HG03571 (cell line): ENCODE data around the gene BEND3.
A peak's percentile ranks its signal among the peaks of the same experiment; 100 is the strongest.
"Not testable (repeated sequence)": the region's sequence is repeated elsewhere in the genome, so short reads cannot be mapped to it uniquely, and the experiment has no call there.

ENCODE experiments used
- ATAC-seq: cut with Tn5 transposase; IDR thresholded peaks from one replicate; pipeline ENCODE4 v1.9.1; 2021; ENCODE audit not compliant: unreplicated experiment

BEND3 gene

GRCh38 chr6:107121964-107122495 lies 6.7 kb upstream of the BEND3 start:
- no peak for ATAC-seq

- no peak for ATAC-seq
Measured at GRCh38 chr6:107121266-107121665, 6.0 kb upstream of the BEND3 start.

- no peak for ATAC-seq
Measured at GRCh38 chr6:107120404-107120803, 5.1 kb upstream of the BEND3 start.

GRCh38 chr6:107118976-107119375 lies 3.7 kb upstream of the BEND3 start:
- ATAC-seq: no peak

GRCh38 chr6:107118540-107118939 lies 3.2 kb upstream of the BEND3 start:
- not testable (repeated sequence) for ATAC-seq

- ATAC-seq: no peak
Measured at GRCh38 chr6:107116931-107117330, 1.6 kb upstream of the BEND3 start.

GRCh38 chr6:107116328-107116892 lies 1.1 kb upstream of the BEND3 start:
- ATAC-seq: no peak

- ATAC-seq: no peak
Measured at GRCh38 chr6:107115695-107116327, 496 bp upstream of the BEND3 start.

- peak; percentile 65 for ATAC-seq
Measured at GRCh38 chr6:107114213-107114925, 946 bp downstream of the BEND3 start.

GRCh38 chr6:107110200-107110599 lies 5.1 kb downstream of the BEND3 start:
- ATAC-seq: no peak

GRCh38 chr6:107108201-107108890 lies 7.0 kb downstream of the BEND3 start:
- ATAC-seq: no peak

- no peak for ATAC-seq
Measured at GRCh38 chr6:107107791-107108190, 7.5 kb downstream of the BEND3 start.

GRCh38 chr6:107106165-107106564 lies 9.2 kb downstream of the BEND3 start:
- no peak for ATAC-seq

GRCh38 chr6:107105511-107106116 lies 9.7 kb downstream of the BEND3 start:
- ATAC-seq: no peak

GRCh38 chr6:107103082-107103481 lies 12.2 kb downstream of the BEND3 start:
- no peak for ATAC-seq

GRCh38 chr6:107102414-107102805 lies 12.9 kb downstream of the BEND3 start:
- ATAC-seq: no peak

- ATAC-seq: no peak
Measured at GRCh38 chr6:107101686-107102413, 13.5 kb downstream of the BEND3 start.

GRCh38 chr6:107101211-107101610 lies 14.1 kb downstream of the BEND3 start:
- no peak for ATAC-seq

GRCh38 chr6:107098436-107099307 lies 16.6 kb downstream of the BEND3 start:
- no peak for ATAC-seq
